ENCODE data around the gene ITGA1.

DNA sequence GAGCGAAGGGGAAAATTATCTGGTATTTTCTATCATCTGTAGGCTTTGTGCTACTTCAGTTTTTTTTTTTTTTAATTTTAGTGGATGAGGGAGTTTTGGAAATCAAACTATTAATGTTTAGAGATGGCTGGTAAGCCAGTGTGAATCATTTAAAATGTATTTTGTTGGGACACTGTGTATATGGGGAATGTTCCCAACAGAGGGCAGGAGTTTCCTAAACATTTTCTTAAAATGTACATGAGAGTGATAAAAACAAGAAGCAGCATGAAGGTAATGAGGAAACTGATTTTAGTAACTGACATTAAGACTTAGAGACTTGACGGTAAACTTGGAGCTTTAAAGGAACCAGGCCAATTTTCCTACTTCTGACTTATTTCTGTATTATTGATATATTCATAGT is 133.2 kb downstream of the ITGA1 start:
- TF ChIP-seq, protein P1, sequence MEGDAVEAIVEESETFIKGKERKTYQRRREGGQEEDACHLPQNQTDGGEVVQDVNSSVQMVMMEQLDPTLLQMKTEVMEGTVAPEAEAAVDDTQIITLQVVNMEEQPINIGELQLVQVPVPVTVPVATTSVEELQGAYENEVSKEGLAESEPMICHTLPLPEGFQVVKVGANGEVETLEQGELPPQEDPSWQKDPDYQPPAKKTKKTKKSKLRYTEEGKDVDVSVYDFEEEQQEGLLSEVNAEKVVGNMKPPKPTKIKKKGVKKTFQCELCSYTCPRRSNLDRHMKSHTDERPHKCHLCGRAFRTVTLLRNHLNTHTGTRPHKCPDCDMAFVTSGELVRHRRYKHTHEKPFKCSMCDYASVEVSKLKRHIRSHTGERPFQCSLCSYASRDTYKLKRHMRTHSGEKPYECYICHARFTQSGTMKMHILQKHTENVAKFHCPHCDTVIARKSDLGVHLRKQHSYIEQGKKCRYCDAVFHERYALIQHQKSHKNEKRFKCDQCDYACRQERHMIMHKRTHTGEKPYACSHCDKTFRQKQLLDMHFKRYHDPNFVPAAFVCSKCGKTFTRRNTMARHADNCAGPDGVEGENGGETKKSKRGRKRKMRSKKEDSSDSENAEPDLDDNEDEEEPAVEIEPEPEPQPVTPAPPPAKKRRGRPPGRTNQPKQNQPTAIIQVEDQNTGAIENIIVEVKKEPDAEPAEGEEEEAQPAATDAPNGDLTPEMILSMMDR (IDR thresholded peaks at IDR 0.05; ENCODE audit: insufficient read depth, low read length), result no peak
- TF ChIP-seq POLR2AphosphoS5 (IDR thresholded peaks at IDR 0.05; ENCODE audit: low read depth), result no peak
